ENCODE data around the gene ARHGAP27. TPM values are rescaled to one million over a fixed set of nuclear protein-coding genes. Genes with fewer than 3 reads are reported as not detected.

The ARHGAP27 gene
- total RNA-seq, 1 donor from 2014 or later, result 10.0 TPM

DNA sequence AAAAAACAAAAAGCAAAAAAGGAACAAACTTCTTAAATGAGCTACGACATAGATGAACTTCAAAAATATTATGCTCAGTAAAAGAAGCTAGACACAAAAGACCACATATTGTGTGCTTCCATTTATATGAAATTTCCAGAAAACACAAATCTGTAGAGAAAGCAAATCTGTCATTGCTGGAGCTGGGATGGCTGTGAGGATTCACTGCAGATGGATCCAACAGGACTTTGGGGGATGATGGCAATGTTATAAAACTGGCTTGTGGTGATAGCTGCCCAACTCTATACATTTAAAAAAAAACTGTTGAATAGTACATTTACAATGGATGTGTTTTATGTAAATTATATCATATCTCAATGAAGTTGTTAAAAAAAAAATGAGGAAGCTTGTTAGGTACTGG is 63.2 kb downstream of the ARHGAP27 start:
- H3K4me1 Mint-ChIP-seq (ENCODE audit: low read depth, unreplicated experiment), result peaks cover 32% of the 10 kb centered on the region
- no peak for FAIRE-seq
- no peak overlapping the region for H3K27ac ChIP-seq (ENCODE audit: low read depth, low read length)

DNA sequence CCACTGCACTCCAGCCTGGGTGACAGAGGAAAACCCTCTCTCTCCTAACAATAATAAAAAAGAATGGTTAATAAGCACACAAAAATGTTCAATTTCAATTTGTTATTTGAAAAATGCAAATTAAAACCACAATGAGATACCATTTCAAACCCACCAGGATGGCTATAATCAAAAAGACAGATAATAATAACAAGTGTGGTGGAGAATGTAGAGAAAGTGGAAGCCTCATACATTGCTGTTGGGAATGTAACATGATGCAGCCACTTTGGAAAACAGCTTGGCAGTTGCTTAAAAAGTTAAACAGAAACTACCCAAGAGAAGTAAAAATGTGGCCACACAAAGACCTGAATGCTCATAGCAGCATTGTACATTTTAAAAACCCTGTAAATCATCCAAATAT is 64.0 kb downstream of the ARHGAP27 start:
- TF ChIP-seq, protein P1, sequence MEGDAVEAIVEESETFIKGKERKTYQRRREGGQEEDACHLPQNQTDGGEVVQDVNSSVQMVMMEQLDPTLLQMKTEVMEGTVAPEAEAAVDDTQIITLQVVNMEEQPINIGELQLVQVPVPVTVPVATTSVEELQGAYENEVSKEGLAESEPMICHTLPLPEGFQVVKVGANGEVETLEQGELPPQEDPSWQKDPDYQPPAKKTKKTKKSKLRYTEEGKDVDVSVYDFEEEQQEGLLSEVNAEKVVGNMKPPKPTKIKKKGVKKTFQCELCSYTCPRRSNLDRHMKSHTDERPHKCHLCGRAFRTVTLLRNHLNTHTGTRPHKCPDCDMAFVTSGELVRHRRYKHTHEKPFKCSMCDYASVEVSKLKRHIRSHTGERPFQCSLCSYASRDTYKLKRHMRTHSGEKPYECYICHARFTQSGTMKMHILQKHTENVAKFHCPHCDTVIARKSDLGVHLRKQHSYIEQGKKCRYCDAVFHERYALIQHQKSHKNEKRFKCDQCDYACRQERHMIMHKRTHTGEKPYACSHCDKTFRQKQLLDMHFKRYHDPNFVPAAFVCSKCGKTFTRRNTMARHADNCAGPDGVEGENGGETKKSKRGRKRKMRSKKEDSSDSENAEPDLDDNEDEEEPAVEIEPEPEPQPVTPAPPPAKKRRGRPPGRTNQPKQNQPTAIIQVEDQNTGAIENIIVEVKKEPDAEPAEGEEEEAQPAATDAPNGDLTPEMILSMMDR (IDR thresholded peaks at IDR 0.05; ENCODE audit: insufficient read depth, low read depth, low read length), result no peak
- no peak for TF ChIP-seq EZH2 (IDR thresholded peaks at IDR 0.05; ENCODE audit: insufficient read depth, low read length)
- H3K27me3 Mint-ChIP-seq (ENCODE audit: low read depth, unreplicated experiment), result no peaks in the 10 kb centered on the region
- peaks cover 27% of the 10 kb centered on the region for H3K4me1 Mint-ChIP-seq (ENCODE audit: low read depth, unreplicated experiment)
- no peaks in the 10 kb centered on the region for H3K36me3 Mint-ChIP-seq (ENCODE audit: low read depth, unreplicated experiment)
- DNase-seq (ENCODE audit: low read depth) (peak; percentile 92), FAIRE-seq (peak; percentile 41)
- H3K79me2 ChIP-seq (ENCODE audit: insufficient read depth, low read length), result no peaks in the 10 kb centered on the region
- no peak overlapping the region for H3K4me3 ChIP-seq (ENCODE audit: insufficient read depth, low read depth, low read length)
- H3K9me3 Mint-ChIP-seq (ENCODE audit: unreplicated experiment), result peaks cover 2% of the 10 kb centered on the region
- no peak overlapping the region for H3K27ac ChIP-seq (ENCODE audit: low read depth, low read length)
- no peaks in the 10 kb centered on the region for H3K27me3 ChIP-seq (ENCODE audit: insufficient read depth, low read length)
- peaks cover 30% of the 10 kb centered on the region for H3K4me1 ChIP-seq (ENCODE audit: insufficient read depth, low read length)
- peak overlapping the region; percentile 27 for H3K4me2 ChIP-seq (ENCODE audit: low read length)
- no peaks in the 10 kb centered on the region for H3K36me3 ChIP-seq (ENCODE audit: insufficient read depth, low read length)
- H3K4me3 Mint-ChIP-seq (ENCODE audit: unreplicated experiment), result no peak overlapping the region
- H3K9me3 ChIP-seq (ENCODE audit: insufficient read depth, low read depth, low read length), result no peaks in the 10 kb centered on the region
- no peak overlapping the region for H2AFZ ChIP-seq (ENCODE audit: low read depth, low read length)
- peak overlapping the region; percentile 41 for H3K27ac Mint-ChIP-seq (ENCODE audit: unreplicated experiment)
- no peaks in the 10 kb centered on the region for H4K20me1 ChIP-seq (ENCODE audit: insufficient read depth, low read length)
- H3K9ac ChIP-seq (ENCODE audit: low read length), result no peak overlapping the region

More for the DNA sequence above, 63.2 kb downstream of the ARHGAP27 start:
- no peaks in the 10 kb centered on the region for H3K79me2 ChIP-seq (ENCODE audit: insufficient read depth, low read length)
- H3K9me3 Mint-ChIP-seq (ENCODE audit: unreplicated experiment), result peaks cover 4% of the 10 kb centered on the region
- H2AFZ ChIP-seq (ENCODE audit: low read depth, low read length), result no peak overlapping the region
- H3K27me3 Mint-ChIP-seq (ENCODE audit: low read depth, unreplicated experiment), result no peaks in the 10 kb centered on the region
- H3K9me3 ChIP-seq (ENCODE audit: insufficient read depth, low read depth, low read length), result no peaks in the 10 kb centered on the region
- no peaks in the 10 kb centered on the region for H3K36me3 ChIP-seq (ENCODE audit: insufficient read depth, low read length)
- H3K36me3 Mint-ChIP-seq (ENCODE audit: low read depth, unreplicated experiment), result no peaks in the 10 kb centered on the region
- no peaks in the 10 kb centered on the region for H3K27me3 ChIP-seq (ENCODE audit: insufficient read depth, low read length)
- peak overlapping the region; percentile 14 for H3K27ac Mint-ChIP-seq (ENCODE audit: unreplicated experiment)
- H3K9ac ChIP-seq (ENCODE audit: low read length), result no peak overlapping the region
- H3K4me1 ChIP-seq (ENCODE audit: insufficient read depth, low read length), result peaks cover 36% of the 10 kb centered on the region
- no peak for TF ChIP-seq EZH2 (IDR thresholded peaks at IDR 0.05; ENCODE audit: insufficient read depth, low read length)
- TF ChIP-seq, protein P1 (IDR thresholded peaks at IDR 0.05; ENCODE audit: insufficient read depth, low read depth, low read length), result no peak
- H3K4me3 ChIP-seq (ENCODE audit: insufficient read depth, low read depth, low read length), result no peak overlapping the region
- DNase-seq (ENCODE audit: low read depth), result no peak
- H3K4me2 ChIP-seq (ENCODE audit: low read length), result peak overlapping the region; percentile 27
- no peak overlapping the region for H3K4me3 Mint-ChIP-seq (ENCODE audit: unreplicated experiment)
- no peaks in the 10 kb centered on the region for H4K20me1 ChIP-seq (ENCODE audit: insufficient read depth, low read length)

DNA sequence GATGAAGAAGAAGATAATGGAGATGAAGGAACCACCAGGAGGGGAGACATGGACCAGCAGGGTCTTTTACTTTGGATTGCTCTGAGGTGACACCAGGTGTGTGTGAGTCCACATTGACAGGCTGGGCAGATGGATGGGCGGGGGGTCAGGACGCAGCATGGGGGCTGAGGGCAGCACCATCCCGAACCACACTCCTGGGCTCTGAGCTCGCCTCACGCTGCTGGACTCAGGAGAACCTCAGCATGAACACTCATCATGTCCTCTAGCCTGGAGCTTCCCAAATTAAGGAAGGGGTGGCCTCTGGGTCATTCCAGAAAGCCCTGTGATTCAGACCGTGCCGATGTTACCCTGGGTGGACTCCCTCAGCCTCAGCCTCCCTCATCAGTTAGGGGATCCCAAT is 65.5 kb downstream of the ARHGAP27 start:
- H3K36me3 ChIP-seq (ENCODE audit: insufficient read depth, low read length), result no peaks in the 10 kb centered on the region
- no peaks in the 10 kb centered on the region for H3K27me3 ChIP-seq (ENCODE audit: insufficient read depth, low read length)
- Mint-ChIP-seq H3K27me3 (ENCODE audit: low read depth, unreplicated experiment) (no peaks in the 10 kb centered on the region), H3K9me3 (ENCODE audit: unreplicated experiment) (peaks cover 10% of the 10 kb centered on the region), H3K4me3 (ENCODE audit: unreplicated experiment) (no peak overlapping the region), H3K4me1 (ENCODE audit: low read depth, unreplicated experiment) (peaks cover 25% of the 10 kb centered on the region), H3K27ac (ENCODE audit: unreplicated experiment) (no peak overlapping the region), H3K36me3 (ENCODE audit: low read depth, unreplicated experiment) (no peaks in the 10 kb centered on the region)
- no peak for TF ChIP-seq EZH2 (IDR thresholded peaks at IDR 0.05; ENCODE audit: insufficient read depth, low read length)
- TF ChIP-seq, protein P1 (IDR thresholded peaks at IDR 0.05; ENCODE audit: insufficient read depth, low read depth, low read length), result no peak
- H3K9ac ChIP-seq (ENCODE audit: low read length), result no peak overlapping the region
- DNase-seq (ENCODE audit: low read depth), result no peak
- FAIRE-seq, result no peak
- H3K4me3 ChIP-seq (ENCODE audit: insufficient read depth, low read depth, low read length), result no peak overlapping the region
- H2AFZ ChIP-seq (ENCODE audit: low read depth, low read length), result no peak overlapping the region
- H3K4me2 ChIP-seq (ENCODE audit: low read length), result no peak overlapping the region
- H3K9me3 ChIP-seq (ENCODE audit: insufficient read depth, low read depth, low read length), result no peaks in the 10 kb centered on the region
- H3K4me1 ChIP-seq (ENCODE audit: insufficient read depth, low read length), result peaks cover 23% of the 10 kb centered on the region
- H3K27ac ChIP-seq (ENCODE audit: low read depth, low read length), result no peak overlapping the region
- H3K79me2 ChIP-seq (ENCODE audit: insufficient read depth, low read length), result no peaks in the 10 kb centered on the region
- H4K20me1 ChIP-seq (ENCODE audit: insufficient read depth, low read length), result no peaks in the 10 kb centered on the region
